ENCODE results near the gene AOX1.

Gene AOX1

DNA sequence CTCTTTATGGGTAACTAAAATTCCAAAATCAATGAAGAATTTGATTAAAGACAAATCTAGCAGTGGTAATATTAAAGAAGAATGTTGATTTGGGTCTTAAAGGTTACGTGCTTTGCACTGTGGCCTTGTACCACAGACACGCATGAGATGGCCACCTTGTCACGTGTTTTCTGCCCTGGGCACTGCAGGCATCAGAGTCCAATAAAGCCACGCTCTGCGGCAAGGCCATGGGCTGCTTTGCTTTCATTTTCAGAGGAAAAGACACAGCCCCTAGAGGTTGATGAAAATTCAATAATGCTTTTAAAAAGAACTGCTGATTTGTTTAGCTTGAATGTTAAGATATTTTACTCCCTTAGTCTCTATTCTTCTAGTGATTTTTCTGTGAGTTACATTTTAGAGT lies 30.4 kb downstream of the AOX1 start:
- Histone ChIP-seq H3K4me2 (ENCODE audit: low read depth, low read length) (peak overlapping the region; percentile 30), H3K27me3 (replicated peaks; ENCODE audit: insufficient read depth, low read length) (no peaks in the 10 kb centered on the region), H3F3A (ENCODE audit: insufficient read depth, low read length) (no peaks in the 10 kb centered on the region), H2AFZ (ENCODE audit: low read length) (peak overlapping the region; percentile 54), H3K79me2 (ENCODE audit: low read length) (no peaks in the 10 kb centered on the region), H3K9ac (ENCODE audit: low read length) (peak overlapping the region; percentile 9; the same call in 1 of the 2 replicates), H4K20me1 (ENCODE audit: insufficient read depth, low read length) (no peaks in the 10 kb centered on the region), H3K27ac (ENCODE audit: low read length) (peak overlapping the region; percentile 25; the same call in 1 of the 2 replicates), H3K4me1 (ENCODE audit: low read length) (peaks cover 21% of the 10 kb centered on the region), H3K9me2 (replicated peaks; ENCODE audit: insufficient read depth, low read length) (no peaks in the 10 kb centered on the region), H3K36me3 (replicated peaks; ENCODE audit: insufficient read depth, low read length) (no peaks in the 10 kb centered on the region), H3K4me3 (ENCODE audit: low read length) (peak overlapping the region; percentile 42), H3K9me3 (replicated peaks; ENCODE audit: insufficient read depth, low read length) (no peaks in the 10 kb centered on the region)
- TF ChIP-seq EZH2phosphoT487 (IDR thresholded peaks at IDR 0.05; ENCODE audit: low read length) (no peak), EZH2 (optimal IDR thresholded peaks at IDR 0.05; ENCODE audit: low read depth, low read length) (no peak)
- TF ChIP-seq, protein P1, sequence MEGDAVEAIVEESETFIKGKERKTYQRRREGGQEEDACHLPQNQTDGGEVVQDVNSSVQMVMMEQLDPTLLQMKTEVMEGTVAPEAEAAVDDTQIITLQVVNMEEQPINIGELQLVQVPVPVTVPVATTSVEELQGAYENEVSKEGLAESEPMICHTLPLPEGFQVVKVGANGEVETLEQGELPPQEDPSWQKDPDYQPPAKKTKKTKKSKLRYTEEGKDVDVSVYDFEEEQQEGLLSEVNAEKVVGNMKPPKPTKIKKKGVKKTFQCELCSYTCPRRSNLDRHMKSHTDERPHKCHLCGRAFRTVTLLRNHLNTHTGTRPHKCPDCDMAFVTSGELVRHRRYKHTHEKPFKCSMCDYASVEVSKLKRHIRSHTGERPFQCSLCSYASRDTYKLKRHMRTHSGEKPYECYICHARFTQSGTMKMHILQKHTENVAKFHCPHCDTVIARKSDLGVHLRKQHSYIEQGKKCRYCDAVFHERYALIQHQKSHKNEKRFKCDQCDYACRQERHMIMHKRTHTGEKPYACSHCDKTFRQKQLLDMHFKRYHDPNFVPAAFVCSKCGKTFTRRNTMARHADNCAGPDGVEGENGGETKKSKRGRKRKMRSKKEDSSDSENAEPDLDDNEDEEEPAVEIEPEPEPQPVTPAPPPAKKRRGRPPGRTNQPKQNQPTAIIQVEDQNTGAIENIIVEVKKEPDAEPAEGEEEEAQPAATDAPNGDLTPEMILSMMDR (IDR thresholded peaks at IDR 0.05; ENCODE audit: low read length), result no peak
- DNase-seq, result peak; percentile 63

DNA sequence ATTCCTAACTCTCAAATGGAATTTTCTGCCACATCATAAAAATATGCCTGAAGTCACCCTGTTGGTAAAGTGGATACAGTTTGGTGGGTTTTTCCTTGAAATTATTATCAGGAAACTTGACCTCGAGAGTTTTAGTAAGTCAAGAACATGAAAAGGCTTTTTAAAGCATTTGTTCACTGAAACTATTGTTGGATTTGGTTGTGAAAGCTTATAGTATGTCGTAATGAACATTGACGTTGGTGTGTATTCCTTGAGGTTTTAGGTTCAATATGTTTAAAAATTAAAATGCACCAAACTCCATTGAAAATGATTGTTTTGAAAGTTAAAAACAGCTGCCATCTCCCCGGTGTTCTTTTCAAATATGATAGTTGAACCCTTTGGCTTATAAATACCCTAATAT lies 30.8 kb downstream of the AOX1 start:
- peak overlapping the region; percentile 42 for H3K4me3 ChIP-seq (ENCODE audit: low read length)

DNA sequence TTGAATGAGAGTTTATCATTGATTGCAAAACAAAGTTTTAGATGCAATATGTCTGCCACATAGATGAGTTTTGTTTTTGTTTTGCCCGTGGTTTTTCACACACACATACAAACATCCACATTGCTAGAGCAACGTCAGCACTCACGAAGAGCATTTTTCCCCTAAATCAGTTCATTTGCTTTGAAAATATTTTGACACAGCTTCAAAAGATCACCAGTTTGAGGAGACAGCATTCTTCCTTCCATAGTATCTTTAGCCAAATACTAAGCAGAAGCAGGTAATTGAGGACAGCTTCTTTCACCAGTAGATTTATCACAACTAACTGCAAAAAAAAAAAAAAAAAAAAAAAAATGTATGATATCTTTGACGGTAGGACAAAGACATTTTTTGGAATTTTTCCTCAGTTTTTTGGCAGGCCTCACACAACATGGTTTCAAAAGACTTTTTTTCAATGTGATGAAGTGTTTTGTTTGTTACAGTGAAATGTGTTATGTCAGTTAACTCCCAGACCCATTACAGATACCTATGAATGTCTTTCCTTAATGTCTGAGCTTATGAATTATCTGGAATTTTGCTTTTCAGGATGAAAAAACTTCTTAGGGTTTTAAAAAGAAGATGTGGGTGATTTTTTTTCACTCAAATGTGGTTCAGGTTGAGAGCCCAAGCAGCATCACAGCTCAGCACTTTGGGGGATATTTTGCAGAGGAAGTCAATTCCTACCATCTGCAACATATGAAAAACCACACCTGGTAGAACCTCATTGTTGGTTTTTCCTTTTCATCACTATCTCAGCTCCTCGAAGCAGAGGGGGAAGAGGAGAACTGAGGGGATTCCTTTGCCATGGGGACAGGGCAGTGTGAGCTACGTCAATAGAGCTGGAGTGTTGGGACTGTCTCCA lies 31.6 kb downstream of the AOX1 start:
- Histone ChIP-seq H3K79me2 (ENCODE audit: low read length) (no peaks in the 10 kb centered on the region), H3K9me2 (replicated peaks; ENCODE audit: insufficient read depth, low read length) (no peaks in the 10 kb centered on the region), H3K4me2 (ENCODE audit: low read depth, low read length) (peak overlapping the region; percentile 30; the same call in 1 of the 2 replicates), H3F3A (ENCODE audit: insufficient read depth, low read length) (no peaks in the 10 kb centered on the region), H3K9me3 (replicated peaks; ENCODE audit: insufficient read depth, low read length) (no peaks in the 10 kb centered on the region), H3K27me3 (replicated peaks; ENCODE audit: insufficient read depth, low read length) (no peaks in the 10 kb centered on the region), H4K20me1 (ENCODE audit: insufficient read depth, low read length) (no peaks in the 10 kb centered on the region), H3K4me1 (ENCODE audit: low read length) (peaks cover 21% of the 10 kb centered on the region), H2AFZ (ENCODE audit: low read length) (peak overlapping the region; percentile 11), H3K27ac (ENCODE audit: low read length) (peak overlapping the region; percentile 15; the same call in 1 of the 2 replicates), H3K9ac (ENCODE audit: low read length) (no peak overlapping the region), H3K4me3 (ENCODE audit: low read length) (no peak overlapping the region), H3K36me3 (replicated peaks; ENCODE audit: insufficient read depth, low read length) (no peaks in the 10 kb centered on the region)
- DNase-seq, result peak; percentile 56
- TF ChIP-seq EZH2phosphoT487 (IDR thresholded peaks at IDR 0.05; ENCODE audit: low read length) (no peak), EZH2 (optimal IDR thresholded peaks at IDR 0.05; ENCODE audit: low read depth, low read length) (no peak)
- TF ChIP-seq, protein P1 (IDR thresholded peaks at IDR 0.05; ENCODE audit: low read length), result no peak

More for the DNA sequence above, 30.8 kb downstream of the AOX1 start:
- H2AFZ ChIP-seq (ENCODE audit: low read length), result peak overlapping the region; percentile 54
- TF ChIP-seq EZH2 (optimal IDR thresholded peaks at IDR 0.05; ENCODE audit: low read depth, low read length) (no peak), EZH2phosphoT487 (IDR thresholded peaks at IDR 0.05; ENCODE audit: low read length) (no peak)
- TF ChIP-seq, protein P1 (IDR thresholded peaks at IDR 0.05; ENCODE audit: low read length), result no peak
- peaks cover 21% of the 10 kb centered on the region for H3K4me1 ChIP-seq (ENCODE audit: low read length)
- no peaks in the 10 kb centered on the region for H3K9me3 ChIP-seq (replicated peaks; ENCODE audit: insufficient read depth, low read length)
- DNase-seq, result no peak
- no peaks in the 10 kb centered on the region for H3K9me2 ChIP-seq (replicated peaks; ENCODE audit: insufficient read depth, low read length)
- no peaks in the 10 kb centered on the region for H3K27me3 ChIP-seq (replicated peaks; ENCODE audit: insufficient read depth, low read length)
- peak overlapping the region; percentile 30 for H3K4me2 ChIP-seq (ENCODE audit: low read depth, low read length)
- H3K27ac ChIP-seq (ENCODE audit: low read length), result peak overlapping the region; percentile 25; the same call in 1 of the 2 replicates
- no peaks in the 10 kb centered on the region for H3K79me2 ChIP-seq (ENCODE audit: low read length)
- no peaks in the 10 kb centered on the region for H3K36me3 ChIP-seq (replicated peaks; ENCODE audit: insufficient read depth, low read length)
- no peaks in the 10 kb centered on the region for H3F3A ChIP-seq (ENCODE audit: insufficient read depth, low read length)
- no peaks in the 10 kb centered on the region for H4K20me1 ChIP-seq (ENCODE audit: insufficient read depth, low read length)
- peak overlapping the region; percentile 9; the same call in 1 of the 2 replicates for H3K9ac ChIP-seq (ENCODE audit: low read length)

All from MM.1S (cell line).